Fibroblast of peridontal ligament (primary cell): Measurements from ENCODE around the gene PITX3.
"Not testable (repeated sequence)": the region's sequence is repeated elsewhere in the genome, so short reads cannot be mapped to it uniquely, and the experiment has no call there.

Source experiments
- DNase-seq: peaks from one replicate; pipeline ENCODE4 v3.0.0-alpha.2; 2010; ENCODE audit errors: extremely low read depth

PITX3 gene

DNA sequence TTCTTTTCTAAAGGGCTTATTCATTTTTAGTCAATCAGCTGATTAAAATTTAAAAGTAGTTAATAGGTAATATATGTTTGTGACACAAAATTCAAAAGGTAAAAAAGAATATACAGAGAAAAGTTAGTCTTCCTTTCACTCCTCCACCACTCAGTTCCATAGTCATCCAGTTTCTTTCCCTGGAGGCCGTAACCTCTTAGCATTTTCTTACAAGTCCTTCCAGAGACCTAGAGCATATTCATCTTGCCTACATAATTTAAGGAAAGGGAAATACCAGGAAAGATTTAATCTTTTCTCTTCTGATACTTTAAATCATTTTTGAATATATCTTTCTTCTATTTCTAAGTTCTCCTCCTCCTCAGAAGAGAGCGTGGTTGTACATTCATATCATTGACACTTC lies 14.1 kb upstream of the PITX3 start:
- no peak for DNase-seq

DNA sequence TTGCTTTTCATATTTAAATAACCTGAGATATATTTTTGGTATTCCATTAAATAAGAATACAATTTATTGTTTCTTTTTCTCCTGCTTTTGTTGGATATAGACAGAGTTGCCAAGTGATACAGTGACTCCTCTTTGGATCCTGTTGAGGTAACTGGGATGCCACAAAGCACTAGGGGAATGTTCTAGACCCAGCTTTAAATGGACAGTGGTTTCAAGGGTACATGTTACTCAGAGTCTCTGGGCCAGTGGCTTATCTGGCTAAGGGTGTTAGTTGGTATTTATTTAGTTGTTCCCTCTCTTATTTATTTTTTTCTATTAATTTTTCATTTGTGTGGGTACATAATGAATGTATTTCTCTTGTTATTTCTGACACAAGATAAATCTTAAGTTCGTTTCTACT lies 13.1 kb upstream of the PITX3 start:
- no peak for DNase-seq

DNA sequence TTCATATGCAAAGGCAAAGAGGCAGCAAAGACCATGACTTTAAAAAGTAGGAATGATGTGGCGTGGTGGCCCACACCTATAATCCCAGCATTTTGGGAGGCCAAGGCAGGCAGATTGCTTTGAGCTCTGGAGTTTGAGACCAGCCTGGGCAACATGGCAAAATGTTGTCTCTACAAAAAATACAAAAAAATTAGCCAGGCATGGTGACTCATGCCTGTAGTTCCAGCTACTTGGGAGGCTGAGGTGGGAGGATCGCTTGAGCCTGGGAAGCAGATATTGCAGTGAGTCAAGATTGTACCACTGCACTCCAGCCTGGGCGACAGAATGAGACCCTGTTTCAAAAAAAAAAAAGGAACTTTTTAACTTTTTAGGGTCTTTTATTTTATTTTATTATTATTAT lies 11.2 kb upstream of the PITX3 start:
- DNase-seq = not testable (repeated sequence)

DNA sequence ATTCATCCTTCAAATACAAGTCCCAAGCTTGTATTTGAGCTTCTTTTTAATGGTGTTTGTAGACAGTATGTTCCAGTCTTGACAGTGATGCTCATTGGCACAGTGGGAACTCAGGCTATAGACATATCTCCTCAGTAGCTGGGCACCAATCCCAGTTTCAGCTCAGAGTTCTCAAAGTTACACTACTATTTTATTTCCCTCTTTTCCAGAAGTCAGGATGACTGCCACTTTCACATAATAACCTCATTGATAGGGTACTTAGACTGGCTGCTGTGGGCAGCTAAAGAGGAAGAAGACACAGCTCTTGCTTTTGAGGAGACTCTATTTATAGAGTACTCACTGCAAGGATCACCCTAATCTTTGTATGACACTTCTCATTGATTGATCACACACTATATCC lies 6.4 kb upstream of the PITX3 start:
- no peak for DNase-seq

DNA sequence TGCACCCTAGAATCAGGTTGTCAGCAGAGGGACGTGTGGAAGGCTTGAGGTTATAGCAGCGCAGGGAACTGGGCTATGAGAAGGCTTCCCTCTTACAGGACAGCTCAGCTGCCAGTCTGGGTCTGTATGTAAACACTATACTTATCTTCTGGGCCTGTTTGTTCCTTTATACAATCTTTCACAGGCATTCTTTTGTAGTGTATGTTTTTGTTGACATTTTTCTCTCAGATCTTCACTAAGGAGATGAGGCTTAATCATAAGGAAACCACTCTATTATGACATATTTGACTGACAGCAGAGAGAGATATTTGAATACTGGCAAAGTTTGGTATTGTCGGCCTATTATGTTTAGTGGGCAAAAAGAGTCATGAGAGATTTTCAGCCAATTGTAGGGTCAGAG lies 4.9 kb upstream of the PITX3 start:
- DNase-seq = no peak

DNA sequence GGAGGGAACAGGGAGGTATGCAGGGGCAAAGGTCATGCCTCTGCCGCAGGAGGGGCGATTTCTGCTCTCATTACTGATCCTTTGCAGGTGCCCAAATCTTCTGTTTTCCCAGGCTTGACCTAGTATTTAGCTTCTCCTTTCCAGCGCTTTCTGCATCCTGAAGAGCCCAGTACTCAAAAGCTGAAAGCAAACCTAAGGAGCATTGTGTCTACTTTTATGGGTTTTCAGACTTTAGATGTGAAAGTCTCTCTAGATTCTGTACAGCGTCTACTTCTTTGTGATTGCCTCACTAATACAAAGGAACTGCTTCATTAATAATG lies 4.6 kb upstream of the PITX3 start:
- no peak for DNase-seq

DNA sequence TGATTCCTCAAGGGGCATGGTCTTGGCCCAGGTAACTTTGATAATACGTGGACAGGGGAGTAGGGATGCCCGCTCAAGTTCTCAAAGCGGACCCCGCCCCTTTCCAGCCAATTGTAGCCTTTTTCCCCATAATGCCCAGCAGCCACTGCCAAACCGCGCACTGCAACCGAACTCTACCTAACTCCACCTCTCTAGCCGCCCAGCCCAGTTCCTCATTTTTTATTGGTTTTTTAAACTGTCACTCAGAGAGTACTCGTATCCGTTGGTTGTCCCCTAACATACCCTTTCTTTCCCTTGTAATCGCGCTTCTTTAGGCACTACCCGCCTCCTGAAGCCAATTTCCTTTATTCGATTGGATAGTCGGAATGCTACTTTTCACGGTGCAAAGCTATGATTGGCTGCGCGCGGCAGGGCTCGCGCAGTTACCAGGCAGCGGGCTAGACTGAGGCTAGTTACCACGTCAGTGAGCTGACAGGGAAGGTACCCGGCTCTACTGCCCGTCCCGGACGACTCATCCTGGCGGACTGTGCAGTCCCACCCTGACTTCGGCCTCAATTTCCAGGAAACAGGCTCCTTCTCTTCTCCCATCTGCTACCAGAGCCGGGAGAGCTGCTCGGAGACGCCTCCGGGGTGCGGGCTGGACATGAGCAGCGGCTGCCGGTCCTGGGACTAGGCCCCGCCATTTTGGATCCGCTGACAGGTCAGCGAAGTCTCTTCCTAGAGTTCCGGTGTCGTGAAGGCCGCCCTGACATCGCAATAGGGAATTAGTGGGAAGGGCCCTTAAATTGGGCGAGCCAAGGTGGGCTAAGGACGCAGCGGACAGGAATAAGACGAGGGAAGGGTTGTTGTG lies 4.0 kb upstream of the PITX3 start, which contains the start of gene GBF1:
TSS of gene GBF1 (plus strand) at position 451 of the 850 bp plus-strand sequence. CDS start 13,407 bp downstream, outside the sequence.
- DNase-seq = peak; percentile 100

DNA sequence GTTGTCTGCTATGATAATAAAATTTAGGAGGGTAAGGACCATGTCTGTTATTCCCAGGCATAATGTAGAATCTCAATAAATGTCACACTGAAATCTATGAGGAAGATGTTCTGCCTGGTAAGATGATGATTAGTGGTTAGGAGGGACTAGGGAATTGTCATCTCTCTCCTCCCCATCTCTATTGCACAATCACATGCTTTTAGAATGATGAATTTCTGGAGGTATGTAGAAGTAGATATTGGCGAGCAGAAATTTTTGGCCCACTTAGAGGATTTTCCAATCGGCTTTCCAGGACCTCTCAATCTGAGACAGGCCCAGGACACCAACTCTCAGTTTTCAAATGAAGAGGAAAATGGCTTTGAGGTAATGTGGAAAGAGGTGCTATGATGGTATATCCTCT lies 2.0 kb upstream of the PITX3 start:
- peak; percentile 75 for DNase-seq

DNA sequence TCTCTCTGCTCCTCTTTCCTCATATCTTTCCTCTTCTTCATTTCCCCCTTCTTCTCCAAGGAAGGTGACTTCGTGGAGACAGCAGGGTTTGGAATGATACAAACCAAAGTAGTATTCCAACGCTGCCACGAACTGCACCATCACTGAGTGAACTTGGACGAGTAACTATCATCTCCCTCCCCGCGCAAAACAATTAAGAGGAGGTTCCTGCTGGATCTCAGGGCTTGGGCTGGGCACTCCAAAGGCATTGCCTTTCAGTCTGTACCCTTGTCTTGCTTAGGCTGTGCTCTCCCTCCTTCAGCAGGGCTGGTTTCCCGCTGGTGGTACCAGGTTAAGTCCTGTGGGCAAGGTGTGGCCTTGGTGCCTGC lies 790 bp upstream of the PITX3 start:
- DNase-seq = no peak

DNA sequence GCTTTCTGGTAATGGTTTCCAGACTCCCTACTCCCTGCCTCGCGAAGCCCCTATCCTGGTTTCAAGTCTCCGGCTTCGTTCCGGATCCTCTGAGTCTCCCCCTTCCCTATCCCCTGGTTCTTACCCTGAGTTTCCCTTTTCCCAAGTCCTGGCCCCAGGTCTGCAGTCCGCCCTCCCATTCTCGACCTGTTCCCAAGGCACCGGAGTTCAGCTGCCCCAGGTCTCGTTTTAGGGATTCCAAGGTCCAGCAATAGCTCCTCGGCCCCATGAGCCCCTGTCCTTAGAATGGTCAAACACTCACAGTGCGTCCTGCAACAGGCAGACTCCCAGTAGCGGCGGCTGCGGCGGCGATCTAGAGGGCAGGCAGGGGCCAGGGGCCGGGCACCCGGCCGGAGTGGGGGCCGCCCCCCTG lies 274 bp downstream of the PITX3 start:
- DNase-seq = no peak

DNA sequence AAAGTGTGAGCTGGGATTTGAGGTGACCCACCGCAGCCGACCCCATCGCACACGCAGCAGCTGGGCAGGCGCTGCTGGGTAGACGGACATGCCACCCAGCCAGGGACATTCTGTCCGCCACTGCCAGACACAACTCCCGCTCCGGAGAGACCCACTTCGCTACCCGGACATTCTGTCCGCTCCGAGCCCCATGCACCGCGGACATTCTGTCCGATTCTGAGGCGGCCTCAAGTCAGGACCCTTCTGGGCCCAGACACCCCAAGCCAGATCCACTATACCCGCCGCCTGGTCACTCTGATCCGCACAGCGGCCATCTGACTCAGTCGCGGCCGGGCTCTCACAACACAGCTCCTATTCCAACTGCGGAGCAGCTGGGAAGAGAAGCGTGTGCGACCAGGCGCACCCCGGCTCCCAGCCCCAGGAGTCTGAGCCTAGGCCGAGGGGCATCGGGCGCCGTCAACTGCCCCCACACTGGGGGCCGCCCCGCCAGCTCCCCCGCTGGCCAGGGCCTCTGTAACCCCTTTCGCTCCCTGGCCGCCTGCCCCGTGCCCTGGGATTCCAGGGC lies 763 bp downstream of the PITX3 start:
- no peak for DNase-seq

DNA sequence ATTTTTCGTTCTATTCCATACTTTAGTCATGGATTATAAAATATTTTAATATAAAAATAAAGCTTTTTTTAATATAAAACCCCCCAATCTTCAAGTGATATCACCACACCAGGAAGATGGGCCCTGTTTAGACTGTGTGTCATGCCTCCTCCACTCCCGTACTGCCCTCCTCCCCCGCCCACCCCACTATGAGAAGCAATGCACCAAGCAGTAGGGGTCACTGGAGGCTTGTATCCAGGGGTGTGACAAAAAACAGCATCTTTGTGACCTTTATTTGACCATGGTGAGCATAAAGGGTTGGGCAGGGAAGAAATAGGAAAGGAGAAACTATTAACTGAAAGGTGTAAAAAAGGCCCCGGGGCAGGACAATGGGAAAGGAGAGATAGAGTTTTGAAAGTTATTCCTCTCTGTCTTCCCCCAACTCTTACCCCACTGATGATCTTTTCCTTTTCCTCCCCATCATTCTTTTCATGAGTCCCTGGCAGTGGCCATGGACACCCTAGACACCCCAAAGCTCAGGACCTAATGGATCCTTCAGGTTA lies 3.5 kb downstream of the PITX3 start:
- no peak for DNase-seq

DNA sequence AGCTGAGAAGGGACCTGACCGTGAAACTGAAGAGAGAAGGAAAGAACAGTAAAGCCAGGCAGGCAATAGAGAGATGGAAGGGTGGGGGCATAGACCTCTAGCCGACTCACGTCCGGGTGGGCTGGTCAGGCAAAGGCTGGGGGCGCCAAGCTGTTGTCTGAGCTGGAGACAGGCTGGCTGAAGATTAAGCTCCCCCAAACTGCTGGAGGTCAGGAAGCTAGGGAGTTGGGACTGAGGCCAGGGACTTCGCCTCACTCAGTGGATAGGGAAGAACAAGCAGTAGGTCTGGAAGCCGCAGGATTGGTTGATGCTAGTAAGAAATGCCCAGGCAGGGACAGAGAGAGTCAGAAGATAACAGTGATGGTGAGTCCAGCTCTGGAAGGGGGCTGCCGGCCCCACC lies 5.3 kb downstream of the PITX3 start:
- DNase-seq = no peak

DNA sequence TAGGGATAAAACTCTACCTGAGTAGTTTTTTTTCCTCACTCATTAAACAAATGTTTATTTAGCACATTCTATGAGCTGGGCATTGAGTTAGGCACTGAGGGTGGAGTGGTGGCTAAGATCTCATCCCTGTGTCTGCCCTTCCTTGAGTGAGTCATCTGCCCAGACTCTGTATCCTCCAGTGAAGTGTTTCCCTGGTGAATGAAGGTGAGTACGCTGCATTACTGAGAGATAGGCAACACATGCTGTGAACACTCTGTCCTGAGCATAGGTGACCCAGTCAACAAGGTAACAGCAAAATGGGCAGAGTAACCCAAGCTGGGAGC lies 5.8 kb downstream of the PITX3 start:
- no peak for DNase-seq

DNA sequence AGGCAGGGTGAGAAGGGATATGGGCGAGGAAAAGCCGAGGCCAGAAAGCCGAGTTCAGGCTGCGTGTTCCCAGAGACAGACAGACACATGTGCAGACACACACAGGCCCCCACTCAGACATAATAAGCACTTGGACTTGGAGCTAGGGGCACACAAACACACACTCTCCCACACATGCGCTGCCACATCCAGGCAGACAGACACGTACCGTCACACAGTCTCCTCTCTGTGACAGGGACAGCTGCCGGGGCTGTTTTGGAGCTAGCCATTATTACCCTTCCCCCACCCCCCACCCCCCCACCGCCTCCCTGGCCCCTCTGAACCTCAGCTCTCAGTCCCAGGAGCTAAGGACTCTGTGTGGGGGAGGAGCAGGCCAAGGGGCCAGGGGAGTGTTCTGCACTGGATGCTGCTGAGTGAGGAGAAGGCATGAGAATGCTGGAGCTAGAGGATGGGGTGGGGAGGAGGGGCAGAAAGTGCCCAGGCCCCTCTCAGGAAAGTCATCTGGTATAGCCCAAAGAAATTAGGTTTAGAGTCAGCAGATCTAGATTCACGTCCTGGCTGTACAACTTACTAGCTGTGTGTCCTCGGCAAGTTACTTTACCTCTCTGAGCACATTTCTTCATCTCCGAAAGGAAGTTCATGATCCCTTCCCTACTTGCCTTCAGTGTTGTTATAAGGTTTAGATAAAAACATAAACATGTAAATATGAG lies 6.3 kb downstream of the PITX3 start:
- DNase-seq = no peak

DNA sequence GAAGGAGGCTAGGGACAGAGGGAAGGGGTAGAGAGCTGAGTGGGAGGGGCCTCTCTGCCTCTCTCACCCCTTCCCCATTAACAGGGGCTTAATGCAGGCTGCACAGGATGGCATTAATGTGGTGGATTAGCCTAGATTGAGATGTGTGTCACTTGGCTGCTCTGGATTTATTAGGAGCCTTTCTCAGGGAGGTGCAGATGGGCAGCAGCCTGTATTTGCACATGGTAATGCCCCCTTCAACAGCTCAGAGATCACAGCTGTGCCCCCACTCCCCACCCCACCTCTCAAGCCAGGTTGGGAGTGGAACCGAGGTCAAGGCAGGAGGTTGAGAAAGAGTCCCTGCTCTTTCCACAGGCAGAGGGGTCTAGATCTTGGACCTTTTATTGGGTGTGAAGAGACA lies 7.3 kb downstream of the PITX3 start:
- no peak for DNase-seq

DNA sequence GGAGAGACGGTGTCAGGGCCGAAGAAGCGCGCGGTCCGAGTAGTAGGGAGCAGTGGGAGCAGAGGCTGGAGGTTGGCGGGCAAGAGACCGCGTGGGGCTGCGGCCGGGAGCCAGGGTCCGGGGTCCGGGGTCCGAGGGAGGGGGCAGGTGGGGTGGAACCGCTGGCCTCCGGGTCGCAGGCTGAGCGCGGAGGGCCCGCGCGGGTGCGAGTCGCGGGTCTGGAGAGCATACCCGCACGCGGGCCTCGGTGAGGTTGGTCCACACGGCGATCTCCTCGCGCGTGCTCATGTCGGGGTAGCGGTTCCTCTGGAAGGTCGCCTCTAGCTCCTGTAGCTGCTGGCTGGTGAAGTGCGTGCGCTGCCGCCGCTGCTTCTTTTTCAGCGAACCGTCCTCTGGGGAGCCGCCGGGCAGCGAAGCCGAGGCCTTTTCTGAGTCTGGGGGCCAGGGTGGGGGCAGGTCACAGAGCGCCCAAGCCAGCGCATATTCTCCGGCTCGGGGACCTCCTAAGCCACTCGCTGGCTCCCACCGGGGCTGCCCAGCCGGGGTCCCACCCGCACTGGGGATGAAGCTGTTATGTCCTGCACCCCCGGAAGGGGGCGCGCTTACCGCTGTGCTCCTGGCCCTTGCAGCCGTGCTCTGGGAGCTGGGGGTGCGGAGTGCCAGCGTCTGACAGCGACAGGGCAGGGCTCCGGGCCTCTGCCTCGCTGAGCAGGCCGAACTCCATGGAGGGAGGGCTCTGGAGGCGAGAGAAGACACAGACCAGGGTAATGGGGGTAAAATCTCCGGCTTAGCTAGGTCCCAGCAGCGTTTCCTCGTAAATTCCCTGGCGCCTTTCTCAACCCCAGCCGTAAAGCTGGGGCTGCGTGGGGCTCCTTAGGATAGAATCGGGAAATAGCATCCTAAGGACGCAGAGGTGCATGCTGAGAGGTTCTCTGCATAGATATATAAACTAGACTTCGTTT lies 9.7 kb downstream of the PITX3 start:
- no peak for DNase-seq

DNA sequence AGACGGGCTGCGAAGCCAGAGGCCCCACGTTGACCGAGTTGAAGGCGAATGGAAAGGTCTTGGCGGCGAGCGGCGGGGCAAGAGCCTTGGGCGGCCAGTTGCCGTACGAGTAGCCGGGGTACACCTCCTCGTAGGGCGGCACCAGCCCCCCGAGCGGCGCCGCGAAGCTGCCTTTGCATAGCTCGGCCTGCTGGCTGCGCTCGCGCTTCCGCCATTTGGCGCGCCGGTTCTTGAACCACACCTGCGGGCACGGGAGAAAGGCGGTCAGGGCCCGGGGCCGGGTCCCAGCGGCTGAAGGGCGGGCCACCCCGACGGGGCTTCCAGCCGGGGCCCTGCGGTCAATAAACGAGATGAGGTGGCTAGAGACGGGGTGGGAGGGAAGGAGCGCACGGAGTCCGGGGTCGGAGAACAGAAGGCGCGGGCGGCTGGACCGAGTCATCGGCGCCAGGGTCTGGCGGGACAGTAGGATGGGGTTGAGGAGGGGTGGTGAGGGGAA lies 10.4 kb downstream of the PITX3 start:
- DNase-seq = no peak

DNA sequence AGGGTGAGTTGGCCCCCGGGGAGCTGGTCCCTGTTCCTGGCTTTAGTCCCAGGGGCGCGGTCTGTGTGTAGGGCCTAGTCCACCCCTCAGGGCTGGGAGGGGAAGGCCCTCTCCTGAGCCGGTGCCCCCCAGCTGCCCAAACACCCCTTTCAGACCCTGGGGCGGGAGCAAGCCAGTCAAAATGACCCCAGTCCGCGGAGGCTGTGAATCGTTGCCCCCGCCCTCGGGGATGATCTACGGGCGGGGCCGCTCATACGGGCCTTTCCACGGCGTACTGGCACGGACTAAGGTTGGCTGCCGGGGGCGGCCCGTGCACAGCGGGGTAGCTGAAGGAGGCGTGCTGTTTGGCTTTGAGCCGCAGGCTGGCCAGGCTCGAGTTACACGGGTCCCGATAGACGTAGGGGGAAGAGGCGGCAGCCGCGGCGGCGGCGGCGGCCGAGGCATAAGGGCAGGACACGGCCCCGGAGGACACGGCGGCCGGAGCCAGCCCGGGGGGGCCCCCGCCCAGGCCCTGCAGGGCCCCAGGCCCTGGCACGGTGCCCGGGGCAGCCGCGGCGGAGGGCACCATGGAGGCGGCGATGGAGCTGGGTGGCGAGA lies 10.9 kb downstream of the PITX3 start:
- DNase-seq = peak; percentile 40

DNA sequence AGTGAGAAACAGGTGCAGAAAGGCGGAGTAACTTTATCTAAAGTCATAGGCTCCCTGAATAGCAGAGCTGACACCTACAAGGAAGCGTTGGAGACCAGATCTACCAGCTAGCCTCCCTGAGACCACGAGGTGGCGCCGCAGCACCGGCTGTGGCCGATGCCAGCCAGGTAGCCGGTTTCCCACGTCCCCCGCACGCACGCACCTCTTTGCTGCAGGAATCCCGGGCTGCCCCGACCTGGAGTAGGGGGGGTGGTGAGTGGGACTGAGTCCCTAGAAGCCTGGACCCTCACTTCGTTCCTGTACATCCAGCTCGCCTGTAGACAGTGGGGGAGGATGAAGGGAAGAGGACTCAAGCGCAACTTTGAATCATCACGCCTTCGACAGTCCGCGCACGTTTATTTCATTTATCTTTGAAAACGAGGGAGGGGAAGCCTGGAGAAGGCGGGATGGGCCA lies 11.5 kb downstream of the PITX3 start:
- DNase-seq = peak; percentile 69

DNA sequence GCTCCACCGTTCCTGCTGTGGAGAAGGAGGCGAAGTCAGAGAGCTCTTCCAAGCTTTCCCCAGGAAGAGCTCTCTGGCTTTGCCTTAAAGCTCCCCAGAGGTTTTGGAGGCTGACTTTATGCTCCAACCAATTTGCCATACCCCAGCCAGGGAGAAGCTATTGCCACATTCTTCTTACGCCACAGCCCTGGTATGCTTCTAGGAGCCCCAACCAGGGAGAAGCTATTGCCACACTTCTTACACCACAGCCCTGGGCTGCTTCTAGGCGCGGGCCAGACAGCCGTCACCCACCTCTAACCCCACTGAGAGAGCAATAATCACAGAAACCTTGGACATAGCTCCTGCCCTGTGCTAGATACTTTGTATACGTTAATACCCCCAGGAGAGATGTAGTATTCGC lies 14.3 kb downstream of the PITX3 start:
- peak; percentile 91 for DNase-seq
